GM12892 (cell line): ENCODE measurements around the gene PKHD1.

Experiments
- POLR2A ChIP-seq: IDR thresholded peaks from 2 replicates; pipeline ENCODE4 v1.6.1; 2011; ENCODE audit warnings: low read depth, low read length, control low read depth
- POLR2AphosphoS5 ChIP-seq: IDR thresholded peaks from 2 replicates; pipeline ENCODE4 v1.6.1; 2011; ENCODE audit warnings: low read depth, low read length, control low read depth
- TAF1 ChIP-seq: IDR thresholded peaks from 2 replicates; pipeline ENCODE4 v1.6.1; 2011; ENCODE audit warnings: low read depth, mild to moderate bottlenecking, control low read depth, low read length, borderline replicate concordance

DNA sequence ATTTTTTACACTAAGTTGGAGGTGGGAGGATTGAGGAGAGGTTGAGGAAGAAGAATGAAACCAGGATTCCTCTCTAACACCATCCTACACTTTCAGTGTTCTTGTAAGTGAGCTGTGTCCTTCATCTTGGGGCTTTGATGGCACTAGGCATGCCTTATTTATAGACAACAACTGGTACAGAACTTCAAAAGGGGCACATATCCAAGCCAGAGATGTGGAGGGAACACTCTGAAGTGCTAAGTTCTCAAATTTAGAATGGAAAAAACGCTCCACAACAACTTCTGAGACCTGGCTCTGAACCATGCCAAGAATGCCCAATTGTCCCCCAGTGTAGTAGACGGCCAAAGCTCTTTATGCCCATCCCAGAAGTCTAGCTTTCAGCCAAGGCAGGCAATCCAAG, 16.2 kb upstream of the PKHD1 start:
- TF ChIP-seq POLR2A: no peak
- TF ChIP-seq TAF1: no peak
- no peak for TF ChIP-seq POLR2AphosphoS5
